Uterus (tissue), 2 donors: ENCODE data around the gene KRT28.

ENCODE experiments used
- POLR2A ChIP-seq, 2 donors: fragments of 450-650 bp; IDR thresholded peaks; one replicate each; pipeline ENCODE4 v1.6.1; 2016; ENCODE audit warnings: antibody characterized with exemption in 2 of 2, mild to moderate bottlenecking in 1 of 2, moderate library complexity in 1 of 2
- TF ChIP-seq, protein P1 (sequence below), 4 experiments: fragments of 200-600 bp in 2 of 4; fragments of 450-650 bp in 2 of 4; sonication (generic) in 2 of 4; IDR thresholded peaks; one replicate each; pipeline ENCODE4 v1.5.1; 2016 to 2019; ENCODE audit warnings: antibody characterized with exemption in 4 of 4, mild to moderate bottlenecking in 2 of 4, moderate library complexity in 1 of 4

DNA sequence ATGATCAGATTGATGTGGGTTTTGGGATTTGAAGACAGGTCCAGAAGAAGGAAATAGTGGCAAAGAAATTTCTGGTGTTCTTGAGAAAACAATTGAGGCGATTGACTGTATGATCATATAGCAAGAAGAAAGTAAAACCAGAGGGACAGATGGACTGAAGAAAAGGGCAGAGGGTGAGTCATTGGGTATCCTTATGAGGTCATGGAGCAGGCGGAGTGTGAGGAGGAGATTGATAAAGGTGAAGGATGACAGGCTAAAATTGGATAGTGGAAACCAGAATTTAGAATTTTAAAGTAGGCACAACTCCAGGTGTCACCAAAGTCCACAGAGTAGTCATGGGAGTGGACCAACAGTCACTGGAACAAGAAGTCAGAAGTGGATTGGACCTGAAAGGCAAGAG, 1.4 kb upstream of the KRT28 start:
- TF ChIP-seq, protein P1, sequence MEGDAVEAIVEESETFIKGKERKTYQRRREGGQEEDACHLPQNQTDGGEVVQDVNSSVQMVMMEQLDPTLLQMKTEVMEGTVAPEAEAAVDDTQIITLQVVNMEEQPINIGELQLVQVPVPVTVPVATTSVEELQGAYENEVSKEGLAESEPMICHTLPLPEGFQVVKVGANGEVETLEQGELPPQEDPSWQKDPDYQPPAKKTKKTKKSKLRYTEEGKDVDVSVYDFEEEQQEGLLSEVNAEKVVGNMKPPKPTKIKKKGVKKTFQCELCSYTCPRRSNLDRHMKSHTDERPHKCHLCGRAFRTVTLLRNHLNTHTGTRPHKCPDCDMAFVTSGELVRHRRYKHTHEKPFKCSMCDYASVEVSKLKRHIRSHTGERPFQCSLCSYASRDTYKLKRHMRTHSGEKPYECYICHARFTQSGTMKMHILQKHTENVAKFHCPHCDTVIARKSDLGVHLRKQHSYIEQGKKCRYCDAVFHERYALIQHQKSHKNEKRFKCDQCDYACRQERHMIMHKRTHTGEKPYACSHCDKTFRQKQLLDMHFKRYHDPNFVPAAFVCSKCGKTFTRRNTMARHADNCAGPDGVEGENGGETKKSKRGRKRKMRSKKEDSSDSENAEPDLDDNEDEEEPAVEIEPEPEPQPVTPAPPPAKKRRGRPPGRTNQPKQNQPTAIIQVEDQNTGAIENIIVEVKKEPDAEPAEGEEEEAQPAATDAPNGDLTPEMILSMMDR (IDR thresholded peaks at IDR 0.05), result no peak
- no peak for TF ChIP-seq POLR2A (IDR thresholded peaks at IDR 0.05)
